ENCODE measurements around the gene DUSP3. TPM values are rescaled to one million over a fixed set of nuclear protein-coding genes. Genes with fewer than 3 reads are reported as not detected.
A peak's percentile ranks its signal among the peaks of the same experiment; 100 is the strongest.

DUSP3 gene
- total RNA-seq, 2 experiments from 2014 or later: 24.7 to 26.3 TPM

DNA sequence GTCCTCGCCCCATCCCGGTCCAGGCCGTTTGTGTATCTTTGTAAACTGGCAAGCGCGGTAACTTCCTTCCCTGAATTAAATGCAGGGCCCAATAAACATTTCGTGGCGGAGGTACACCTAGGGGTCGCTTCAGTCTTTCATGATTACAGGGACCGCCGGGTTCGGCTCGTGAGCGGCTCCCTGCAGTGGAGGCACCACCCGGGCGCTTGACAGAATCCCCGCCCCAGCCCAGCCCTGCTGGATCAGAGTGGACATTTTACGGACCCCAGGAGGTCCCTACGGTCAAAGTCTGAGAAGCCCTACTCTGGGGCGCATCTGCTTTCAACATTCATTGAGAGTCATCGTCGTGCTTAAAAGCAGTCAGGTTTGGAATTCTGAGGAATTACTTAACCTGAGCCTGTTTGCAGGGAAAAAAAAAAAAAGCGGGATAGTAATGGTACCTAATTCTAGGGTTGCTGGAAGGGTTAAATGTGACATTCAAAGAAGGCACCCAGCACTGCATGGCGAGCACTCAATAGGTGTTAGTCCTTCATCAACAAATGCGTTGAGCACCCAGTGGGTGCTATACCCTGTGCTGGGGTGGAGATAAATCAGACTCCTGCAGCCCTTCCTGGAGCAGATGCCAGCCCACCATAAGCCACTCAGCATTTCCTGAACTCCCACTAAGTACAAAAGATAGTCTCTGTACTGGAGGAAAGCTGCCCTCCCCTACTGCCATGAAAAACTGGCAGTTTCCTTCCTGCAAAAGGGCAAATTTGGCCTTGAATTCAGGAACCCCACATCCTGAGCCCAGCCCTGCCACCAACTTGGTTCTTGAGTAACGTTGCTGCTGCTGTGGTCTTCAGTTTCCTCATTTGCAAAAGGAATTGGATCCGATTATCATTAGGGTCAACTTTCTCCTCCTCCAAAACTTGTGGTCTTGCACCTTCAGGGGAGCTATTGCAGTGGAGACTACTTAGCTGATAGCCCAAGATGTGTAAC is 658 bp upstream of the DUSP3 start:
- DNase-seq (peak; percentile 60), ATAC-seq (peak; percentile 52)
- peak overlapping the region; percentile 77 for H3K4me3 Mint-ChIP-seq
- CTCF ChIA-PET: interaction anchor here (0.9 to 1.9 kb wide), 4 partner anchors 13 to 87 kb away, joined by 3 to 9 read pairs (median 5); partner anchors contain the start of gene CD300LG
- H3K9me3 Mint-ChIP-seq: no peaks in the 10 kb centered on the region
- H3K4me1 Mint-ChIP-seq (ENCODE audit: low read depth): peaks cover 10% of the 10 kb centered on the region
- H3K27me3 Mint-ChIP-seq: peaks cover 32% of the 10 kb centered on the region
- TF ChIP-seq, protein P1, sequence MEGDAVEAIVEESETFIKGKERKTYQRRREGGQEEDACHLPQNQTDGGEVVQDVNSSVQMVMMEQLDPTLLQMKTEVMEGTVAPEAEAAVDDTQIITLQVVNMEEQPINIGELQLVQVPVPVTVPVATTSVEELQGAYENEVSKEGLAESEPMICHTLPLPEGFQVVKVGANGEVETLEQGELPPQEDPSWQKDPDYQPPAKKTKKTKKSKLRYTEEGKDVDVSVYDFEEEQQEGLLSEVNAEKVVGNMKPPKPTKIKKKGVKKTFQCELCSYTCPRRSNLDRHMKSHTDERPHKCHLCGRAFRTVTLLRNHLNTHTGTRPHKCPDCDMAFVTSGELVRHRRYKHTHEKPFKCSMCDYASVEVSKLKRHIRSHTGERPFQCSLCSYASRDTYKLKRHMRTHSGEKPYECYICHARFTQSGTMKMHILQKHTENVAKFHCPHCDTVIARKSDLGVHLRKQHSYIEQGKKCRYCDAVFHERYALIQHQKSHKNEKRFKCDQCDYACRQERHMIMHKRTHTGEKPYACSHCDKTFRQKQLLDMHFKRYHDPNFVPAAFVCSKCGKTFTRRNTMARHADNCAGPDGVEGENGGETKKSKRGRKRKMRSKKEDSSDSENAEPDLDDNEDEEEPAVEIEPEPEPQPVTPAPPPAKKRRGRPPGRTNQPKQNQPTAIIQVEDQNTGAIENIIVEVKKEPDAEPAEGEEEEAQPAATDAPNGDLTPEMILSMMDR (IDR thresholded peaks at IDR 0.05): peak; percentile 18
- POLR2A ChIA-PET: interaction anchor here (0.6 kb wide), 1 partner anchor 46 kb away, joined by 3 read pairs; no protein-coding TSS in a partner anchor
- H3K36me3 Mint-ChIP-seq (ENCODE audit: low read depth): peaks cover 2% of the 10 kb centered on the region
- intact Hi-C loops (cut with micrococcal nuclease): no loop called here
- no peak overlapping the region for H3K27ac Mint-ChIP-seq

DNA sequence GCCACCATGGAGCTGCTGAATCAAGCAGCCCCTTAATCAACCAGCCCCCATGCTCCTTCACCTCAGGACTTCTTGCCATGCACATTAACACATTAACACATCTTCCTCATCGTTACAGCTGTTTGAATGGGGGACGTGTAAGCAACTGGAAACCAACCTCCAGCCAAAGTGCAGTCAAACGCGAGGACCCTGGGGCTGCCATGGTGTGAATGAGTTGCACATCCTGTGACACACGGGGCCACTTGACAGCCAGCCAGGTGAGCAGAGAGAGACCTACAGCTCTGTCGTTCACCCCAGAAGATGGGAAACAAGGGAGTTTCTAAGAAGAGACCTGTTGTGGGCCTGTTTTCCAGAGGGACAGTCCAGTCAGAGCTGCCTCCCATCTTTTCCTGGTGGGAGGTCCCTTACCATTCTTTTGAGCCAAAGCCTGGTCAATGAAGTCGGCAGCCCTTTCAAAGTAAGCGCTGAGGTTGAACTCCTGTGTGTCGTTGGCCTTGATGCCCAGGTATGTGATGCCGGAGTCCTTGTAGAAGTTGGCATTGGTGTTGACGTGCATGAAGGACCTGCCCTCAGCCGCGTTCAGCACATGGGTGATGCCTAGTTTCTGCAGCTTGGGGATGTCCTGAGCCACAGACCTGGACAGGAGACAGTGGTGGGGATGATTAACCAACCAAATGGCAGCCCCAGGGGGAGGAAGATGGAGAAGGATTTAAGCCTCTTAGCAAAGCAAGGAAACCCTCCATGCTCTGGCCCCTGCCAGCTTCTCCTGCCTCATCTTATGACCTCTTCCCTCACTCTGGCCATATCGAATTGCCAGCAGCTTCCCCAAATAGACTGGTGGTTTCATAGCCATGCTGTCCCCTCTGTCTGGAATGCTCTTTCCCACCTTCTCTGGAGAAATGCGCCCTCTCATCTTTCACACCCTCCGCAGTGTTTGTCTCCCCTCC is 4.2 kb downstream of the DUSP3 start:
- intact Hi-C loops (cut with micrococcal nuclease): no loop called here
- CTCF ChIA-PET: interaction anchor here (0.8 to 3.4 kb wide), 6 partner anchors 8 to 82 kb away, joined by 3 to 29 read pairs (median 6); partner anchors contain the start of gene CD300LG
- peaks cover 8% of the 10 kb centered on the region for H3K4me1 Mint-ChIP-seq (ENCODE audit: low read depth)

DNA sequence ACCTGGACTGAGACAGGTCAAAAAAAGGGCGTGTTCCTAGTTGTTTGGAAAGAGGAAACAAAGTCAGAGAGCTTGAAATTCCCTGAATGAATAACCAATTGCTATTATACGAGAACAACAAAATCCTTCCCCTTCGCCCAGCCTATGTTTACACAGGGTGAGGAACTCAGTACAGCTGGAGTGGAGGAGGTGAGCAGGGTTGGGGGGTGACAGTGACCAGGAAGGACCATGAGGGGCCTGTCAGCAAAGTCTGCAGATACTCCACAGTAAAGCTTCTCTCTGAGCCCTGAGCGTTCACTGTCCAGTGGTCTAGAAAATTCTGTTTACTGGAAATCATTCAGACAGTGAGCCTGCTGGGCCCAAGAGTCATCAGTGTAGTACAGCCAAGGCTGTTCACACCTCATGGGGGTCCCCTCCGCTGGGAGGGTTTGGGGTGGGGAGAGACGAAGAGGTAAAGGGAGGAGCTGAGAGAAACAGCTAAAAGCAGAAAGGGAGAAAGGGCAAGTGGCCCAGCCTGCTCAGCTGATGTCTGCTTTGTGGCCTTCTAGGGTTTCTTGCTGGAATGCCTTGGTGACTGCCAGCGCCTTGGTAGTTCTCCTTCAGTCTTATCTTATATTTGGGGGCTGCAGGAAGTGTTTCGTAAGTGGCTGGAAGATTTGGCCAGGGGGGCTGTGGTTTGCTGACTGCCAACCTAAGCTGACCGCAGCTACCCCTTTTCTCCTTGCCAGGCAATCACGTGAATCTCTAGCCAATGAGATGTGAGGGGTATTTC is 5.7 kb downstream of the DUSP3 start:
- Mint-ChIP-seq H3K27me3 (no peaks in the 10 kb centered on the region), H3K4me1 (ENCODE audit: low read depth) (peaks cover 3% of the 10 kb centered on the region), H3K9me3 (no peaks in the 10 kb centered on the region), H3K27ac (no peak overlapping the region), H3K4me3 (no peak overlapping the region), H3K36me3 (ENCODE audit: low read depth) (peaks cover 29% of the 10 kb centered on the region)
- TF ChIP-seq, protein P1 (IDR thresholded peaks at IDR 0.05): no peak
- DNase-seq: no peak
- ChIA-PET CTCF (interaction anchor here (1.0 to 3.4 kb wide), 6 partner anchors 12 to 196 kb away, joined by 3 to 18 read pairs (median 5); partner anchors contain the start of genes CD300LG and SOST), POLR2A (no interaction called here)
- intact Hi-C loops (cut with micrococcal nuclease): no loop called here
- ATAC-seq: no peak

More for the DNA sequence above, 4.2 kb downstream of the DUSP3 start:
- TF ChIP-seq, protein P1 (IDR thresholded peaks at IDR 0.05): no peak
- ATAC-seq (no peak), DNase-seq (no peak)
- POLR2A ChIA-PET: no interaction called here
- H3K4me3 Mint-ChIP-seq: no peak overlapping the region
- H3K27me3 Mint-ChIP-seq: peaks cover 1% of the 10 kb centered on the region
- H3K36me3 Mint-ChIP-seq (ENCODE audit: low read depth): peaks cover 22% of the 10 kb centered on the region
- no peak overlapping the region for H3K27ac Mint-ChIP-seq
- H3K9me3 Mint-ChIP-seq: no peaks in the 10 kb centered on the region

DNA sequence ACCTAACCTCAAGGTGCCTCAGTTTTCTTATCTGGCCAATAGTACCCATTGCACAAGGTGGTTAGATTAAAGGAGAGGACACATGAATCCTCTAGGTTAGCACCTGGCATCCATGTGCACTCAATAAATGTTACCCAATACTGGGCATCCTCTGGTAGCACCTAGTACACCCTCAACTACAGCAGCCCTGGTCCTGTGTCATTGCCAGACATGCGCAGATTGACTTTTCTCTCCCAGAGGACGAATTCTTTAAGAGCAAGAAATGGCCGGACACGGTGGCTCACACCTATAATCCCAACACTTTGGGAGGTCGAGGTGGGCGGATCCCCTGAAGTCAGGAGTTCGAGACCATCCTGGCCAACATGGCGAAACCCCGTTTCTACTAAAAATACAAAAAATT is 7.3 kb downstream of the DUSP3 start:
- no peaks in the 10 kb centered on the region for H3K27me3 Mint-ChIP-seq
- H3K4me3 Mint-ChIP-seq: no peak overlapping the region
- no peak for ATAC-seq
- H3K36me3 Mint-ChIP-seq (ENCODE audit: low read depth): peaks cover 27% of the 10 kb centered on the region
- CTCF ChIA-PET: interaction anchor here (1.7 kb wide), 1 partner anchor 10 kb away, joined by 5 read pairs; no protein-coding TSS in a partner anchor
- no peaks in the 10 kb centered on the region for H3K9me3 Mint-ChIP-seq
- no peaks in the 10 kb centered on the region for H3K4me1 Mint-ChIP-seq (ENCODE audit: low read depth)
- POLR2A ChIA-PET: no interaction called here
- no peak for DNase-seq
- TF ChIP-seq, protein P1 (IDR thresholded peaks at IDR 0.05): no peak
- intact Hi-C loops (cut with micrococcal nuclease): no loop called here
- no peak overlapping the region for H3K27ac Mint-ChIP-seq

All from activated CD8-positive, alpha-beta T cell treated with anti-CD3 and anti-CD28 coated beads for 36 hours (primary cell).